GM10266 (cell line): ENCODE results near the gene KMT2E.

Experiments used
- DNase-seq: peaks from one replicate; pipeline ENCODE4 v3.0.0; 2012; ENCODE audit errors: extremely low spot score
- CTCF ChIP-seq: IDR thresholded peaks from 2 replicates; pipeline ENCODE4 v1.5.1; 2012; ENCODE audit warnings: mild to moderate bottlenecking, low read depth; ENCODE audit not compliant: control insufficient read depth, insufficient read depth; ENCODE audit errors: missing control alignments

The KMT2E gene

GRCh38 chr7:105137898-105138297 is 123.9 kb downstream of the KMT2E start:
- no peak for DNase-seq
- TF ChIP-seq CTCF, result no peak

- no peak for DNase-seq
- no peak for TF ChIP-seq CTCF
Measured at GRCh38 chr7:105139381-105139780, 125.4 kb downstream of the KMT2E start.

GRCh38 chr7:105141068-105141467 is 127.1 kb downstream of the KMT2E start:
- DNase-seq, result no peak
- TF ChIP-seq CTCF, result peak; percentile 28

GRCh38 chr7:105149827-105150226 is 135.8 kb downstream of the KMT2E start:
- no peak for TF ChIP-seq CTCF

GRCh38 chr7:105151152-105151551 is 137.1 kb downstream of the KMT2E start:
- DNase-seq, result no peak

More at GRCh38 chr7:105149827-105150226, 135.8 kb downstream of the KMT2E start:
- DNase-seq, result no peak

GRCh38 chr7:105153531-105153930 is 139.5 kb downstream of the KMT2E start:
- no peak for TF ChIP-seq CTCF
- DNase-seq, result no peak

More at GRCh38 chr7:105151152-105151551, 137.1 kb downstream of the KMT2E start:
- no peak for TF ChIP-seq CTCF

- no peak for DNase-seq
- no peak for TF ChIP-seq CTCF
Measured at GRCh38 chr7:105154084-105154483, 140.1 kb downstream of the KMT2E start.

GRCh38 chr7:105156731-105157130 is 142.7 kb downstream of the KMT2E start:
- no peak for DNase-seq
- no peak for TF ChIP-seq CTCF
